ACHN (cell line): ENCODE measurements around the gene ZNF836.

Source experiments
- DNase-seq: peaks from one replicate; pipeline ENCODE4 v3.0.0-alpha.2; 2015
- in situ Hi-C: cut with HindIII; loops from 2 replicates; pipeline ENCODE4 v1.10.0; 2017; ENCODE audit warnings: low sequenced_read_pairs, low pct_ligation_motif_present, low pct_unique_long_range_greater_than_20kb

ZNF836 gene

DNA sequence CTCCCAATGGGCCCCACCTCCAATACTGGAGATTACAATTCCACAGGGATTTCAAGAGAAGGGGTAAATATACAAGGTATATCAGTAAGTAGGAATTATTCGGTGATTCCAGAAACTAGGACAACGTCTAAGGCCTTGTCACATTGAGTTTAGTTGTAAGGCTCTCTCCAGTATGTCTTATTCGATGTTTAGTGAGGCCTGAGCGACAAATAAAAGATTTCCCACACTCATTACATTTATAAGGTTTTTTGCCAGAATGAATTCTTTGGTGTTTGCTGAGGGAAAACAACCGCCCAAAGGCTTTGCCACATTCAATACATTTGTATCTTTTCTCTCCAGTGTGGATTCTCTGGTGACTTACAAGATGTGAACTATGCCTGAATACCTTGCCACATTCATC, 56.7 kb downstream of the ZNF836 start:
- no peak for DNase-seq
- in situ Hi-C loops = no loop called here

DNA sequence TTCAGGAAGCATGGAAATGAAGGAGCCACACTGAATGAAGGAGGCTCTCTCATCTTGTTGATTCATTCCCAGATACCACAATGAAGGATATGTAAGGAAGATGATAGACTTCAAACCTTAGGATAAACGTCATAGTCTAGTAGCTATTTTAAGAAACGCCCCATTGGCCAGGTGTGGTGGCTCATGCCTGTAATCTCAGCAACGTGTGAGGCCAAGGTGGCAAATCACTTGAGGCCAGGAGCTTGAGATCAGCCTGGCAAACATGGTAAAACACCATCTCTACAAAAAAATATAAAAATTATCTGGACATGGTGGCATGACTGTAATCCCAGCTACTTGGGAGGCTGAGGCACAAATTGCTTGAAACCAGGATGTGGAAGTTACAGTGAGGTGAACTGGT, 58.8 kb downstream of the ZNF836 start:
- in situ Hi-C loops = no loop called here
- no peak for DNase-seq

DNA sequence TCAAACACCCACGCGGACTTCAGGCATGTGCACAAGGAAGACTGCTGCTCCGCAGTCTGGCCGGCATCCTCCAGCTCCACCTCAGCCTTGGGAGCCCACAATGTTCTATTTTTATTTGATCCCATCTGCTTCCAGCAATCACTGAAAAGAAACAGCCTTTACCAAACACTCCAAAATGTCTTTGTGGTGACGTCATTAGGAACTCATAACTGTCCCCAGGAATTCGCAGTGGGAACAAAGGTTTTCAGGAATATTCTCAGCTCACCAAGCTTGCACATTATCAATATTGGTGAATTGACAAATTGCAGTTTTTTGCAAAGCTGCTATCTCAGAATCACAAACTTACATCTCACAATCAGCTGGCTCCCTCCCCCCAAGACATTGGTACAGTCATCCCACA, 60.6 kb downstream of the ZNF836 start:
- DNase-seq = no peak
- in situ Hi-C loops = no loop called here
